Measurements from ENCODE around the gene TBC1D14. TPM values are rescaled to one million over a fixed set of nuclear protein-coding genes. Genes with fewer than 3 reads are reported as not detected.

TBC1D14 gene
- total and polyA plus RNA-seq, 2 of the 8 experiments (the other 6 are each of a cell fraction or from before 2014, with no cell fraction given) = 45.6 to 48.2 TPM

DNA sequence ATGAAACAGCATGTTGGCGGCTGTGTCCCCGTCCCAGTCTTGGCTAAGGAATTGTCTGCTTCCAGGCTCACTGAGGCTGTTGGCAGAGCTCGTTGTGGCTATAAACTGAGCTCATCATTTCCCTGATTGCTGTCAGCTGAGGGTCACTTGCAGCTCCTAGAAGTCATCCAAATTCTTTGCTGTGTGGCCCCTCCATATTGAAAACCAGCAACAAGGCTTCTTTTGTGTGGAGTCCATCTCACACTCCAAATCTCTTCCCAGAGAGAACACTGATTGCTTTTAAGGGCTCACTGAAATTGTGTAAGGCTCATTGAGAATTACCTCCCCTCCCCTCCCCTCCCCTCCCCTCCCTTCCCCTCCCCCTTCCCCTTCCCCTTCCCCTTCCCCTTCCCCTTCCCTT lies 23.3 kb downstream of the TBC1D14 start:
- H3K79me1 ChIP-seq (ENCODE audit: low read depth, low read length) = peaks cover 20% of the 10 kb centered on the region
- FAIRE-seq = no peak
- H3K14ac ChIP-seq (ENCODE audit: insufficient read length) = no peak overlapping the region
- H3K9ac ChIP-seq (replicated peaks in 1 of 4; ENCODE audit: extremely low read depth in 1 of 4, low read depth in 3 of 4, low read length in 3 of 4) = no peak overlapping the region
- H3K36me3 ChIP-seq (ENCODE audit: control insufficient read depth in 2 of 4, insufficient read depth in 4 of 4, low read length in 3 of 4) = no peaks in the 10 kb centered on the region
- no peak for DNase-seq (ENCODE audit: low read depth in 1 of 2, low spot score in 2 of 2)
- peaks cover 0 to 58% of the 10 kb centered on the region in 2 experiments; a peak in 2 of 4 replicates for H3K79me2 ChIP-seq (ENCODE audit: control insufficient read depth in 1 of 2, insufficient read depth in 2 of 2, low read length in 2 of 2)
- H2BK15ac ChIP-seq (ENCODE audit: low read length) = no peak overlapping the region
- no peak overlapping the region for H2AK5ac ChIP-seq (ENCODE audit: low read depth, low read length)
- H3K18ac ChIP-seq (ENCODE audit: extremely low read depth, low read length) = no peak overlapping the region; the same call in 1 of the 2 replicates
- no peak for TF ChIP-seq FOSL1 (IDR thresholded peaks at IDR 0.05; ENCODE audit: insufficient read depth, low read depth, low read length)
- TF ChIP-seq CEBPB (IDR thresholded peaks at IDR 0.05; ENCODE audit: low read depth, low read length) = no peak
- no peak for TF ChIP-seq RXRA (IDR thresholded peaks at IDR 0.05; ENCODE audit: insufficient read depth, low read depth, low read length)
- no peak for TF ChIP-seq ASH2L (IDR thresholded peaks at IDR 0.05; ENCODE audit: low read length)
- TF ChIP-seq TAF7 (optimal IDR thresholded peaks at IDR 0.05; ENCODE audit: borderline replicate concordance, low read depth, low read length) = no peak
- no peak overlapping the region for H3K27ac ChIP-seq (ENCODE audit: low read depth, low read length)
- H4K8ac ChIP-seq (ENCODE audit: extremely low read depth, insufficient read depth, low read length) = no peak overlapping the region
- no peaks in the 10 kb centered on the region for H3K27me3 ChIP-seq (replicated peaks in 1 of 4; ENCODE audit: control insufficient read depth in 3 of 4, extremely low read depth in 1 of 4, insufficient read depth in 3 of 4, low read length in 3 of 4)
- no peak overlapping the region for H2BK120ac ChIP-seq (replicated peaks; ENCODE audit: low read depth, low read length)
- no peak overlapping the region for H3K4me2 ChIP-seq (ENCODE audit: insufficient read depth in 1 of 2, low read depth in 2 of 2, low read length in 2 of 2)
- H3K23me2 ChIP-seq (ENCODE audit: low read depth, low read length) = no peaks in the 10 kb centered on the region
- H3K4ac ChIP-seq (replicated peaks; ENCODE audit: insufficient read length, low read depth, low read length) = no peak overlapping the region
- no peak overlapping the region for H2BK20ac ChIP-seq (ENCODE audit: low read length)
- peaks cover 0 to 15% (median 5%) of the 10 kb centered on the region in 4 experiments; a peak in 6 of 7 replicates for H3K4me1 ChIP-seq (replicated peaks in 1 of 4; ENCODE audit: control insufficient read depth in 3 of 4, insufficient read depth in 4 of 4, low read length in 3 of 4)
- WGBS, 2 experiments (ENCODE audit: extremely low coverage in 1 of 2, insufficient coverage in 1 of 2, insufficient read length in 1 of 2, insufficient replicate concordance in 2 of 2, low coverage in 1 of 2, low lambda C conversion rate in 2 of 2, missing lambda C conversion rate in 1 of 2) = 91% methylated on average over 3 of the region's 3 CpGs; no CpG with 5 or more reads in 1 of the 2 experiments
- H3K23ac ChIP-seq (ENCODE audit: insufficient read length) = no peak overlapping the region
- H2BK5ac ChIP-seq (ENCODE audit: low read depth, low read length) = no peak overlapping the region
- H4K91ac ChIP-seq (replicated peaks; ENCODE audit: insufficient read length, low read length) = no peak overlapping the region
- no peak overlapping the region for H4K5ac ChIP-seq (ENCODE audit: insufficient read length, low read depth, low read length)
- H4K20me1 ChIP-seq (replicated peaks in 1 of 2; ENCODE audit: control insufficient read depth in 1 of 2, insufficient read depth in 2 of 2, low read length in 2 of 2) = peaks cover 3 to 25% of the 10 kb centered on the region in 2 experiments
- ChIA-PET CTCF (ENCODE audit: partially characterized antibody) (interaction anchor here (1.0 to 1.8 kb wide), 3 partner anchors 40 to 138 kb away, joined by 3 to 4 read pairs (median 4); no protein-coding TSS in a partner anchor), POLR2A (ENCODE audit: partially characterized antibody) (no interaction called here)
- H2BK12ac ChIP-seq (ENCODE audit: low read depth, low read length) = no peak overlapping the region
- H3K56ac ChIP-seq (replicated peaks; ENCODE audit: insufficient read length, low read depth, low read length) = no peak overlapping the region
- H3K4me3 ChIP-seq (ENCODE audit: extremely low read depth in 1 of 4, insufficient read depth in 2 of 4, low read depth in 3 of 4, low read length in 4 of 4) = no peak overlapping the region
- no peaks in the 10 kb centered on the region for H3K9me3 ChIP-seq (ENCODE audit: insufficient read depth in 2 of 2, low read depth in 1 of 2, low read length in 1 of 2)
- no peak overlapping the region for H2AFZ ChIP-seq (ENCODE audit: low read length)
